RWPE1 (cell line): ENCODE measurements around the gene TCAP.

Experiments used
- CTCF ChIA-PET: fragments of 350-600 bp; sonication (Branson Sonifier 250); formaldehyde crosslinking; extraction: SDS; loops from one replicate; lab custom pipeline; 2021; lab: Yijun Ruan, JAX
- POLR2A ChIA-PET: fragments of 400-600 bp; formaldehyde crosslinking; extraction: SDS; loops from one replicate; lab custom pipeline; 2020; ENCODE audit warnings: antibody characterized with exemption; ENCODE audit not compliant: low non-redundant PET; lab: Yijun Ruan, JAX
- DNase-seq: peaks from one replicate; pipeline ENCODE4 v3.0.0; 2012; ENCODE audit warnings: low spot score
- H3K27ac ChIP-seq: fragments of 450-650 bp; 2 replicates; pipeline ENCODE4 v1.5.1; 2017
- CTCF ChIP-seq: fragments of 450-650 bp; conservative IDR thresholded peaks from 2 replicates; pipeline ENCODE4 v1.5.1; 2017; ENCODE audit warnings: low read depth, mild to moderate bottlenecking

TCAP gene

GRCh38 chr17:39660397-39661385 is 4.5 kb upstream of the TCAP start:
- CTCF ChIA-PET = interaction anchor here (0.6 to 1.4 kb wide), 4 partner anchors 7 to 89 kb away, joined by 3 to 5 read pairs (median 3); no protein-coding TSS in a partner anchor
- H3K27ac ChIP-seq = 0 out of 2 replicates have a peak overlapping the region, but pooled peaks have one; percentile 29
- DNase-seq = no peak
- no peak for TF ChIP-seq CTCF
- POLR2A ChIA-PET = no interaction called here

DNA sequence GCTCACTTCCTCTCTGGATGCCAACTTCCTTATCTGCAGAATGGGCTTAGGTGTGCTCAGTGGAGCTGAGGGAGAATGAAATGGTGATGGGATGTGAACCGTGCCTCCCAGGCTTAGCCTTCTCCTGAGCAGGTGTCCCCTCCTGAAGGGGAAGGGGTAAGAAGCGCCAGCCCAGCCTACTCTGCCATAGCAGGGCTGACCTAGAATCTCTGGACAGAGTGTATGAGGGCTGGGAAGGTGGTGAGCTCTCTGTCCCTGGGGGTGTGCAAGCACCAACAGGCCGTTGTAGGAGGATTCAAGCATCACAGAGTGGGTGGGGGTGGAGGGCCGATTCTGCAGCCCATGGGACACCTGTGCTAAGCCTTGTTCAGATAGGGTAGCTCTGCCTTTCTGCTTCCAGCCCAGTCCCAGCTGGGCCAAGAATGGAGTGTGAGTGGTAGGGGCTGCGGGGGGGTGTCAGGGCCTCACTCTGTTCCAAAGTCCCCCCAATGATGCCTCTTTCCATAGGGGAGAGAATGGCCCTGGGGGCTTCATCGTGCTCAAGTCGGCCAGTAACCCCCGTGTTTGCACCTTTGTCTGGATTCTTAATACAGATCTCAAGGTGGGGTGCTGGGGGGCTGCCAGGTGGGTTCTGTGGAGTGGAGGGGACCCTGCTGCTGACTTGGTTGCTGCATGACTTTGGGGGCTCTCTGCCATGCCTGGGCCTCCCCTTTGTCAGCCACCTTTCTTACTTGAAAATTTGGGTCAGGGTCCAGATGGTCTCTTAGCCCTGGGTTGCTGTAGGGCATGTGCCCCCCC is 3.2 kb upstream of the TCAP start:
- TF ChIP-seq CTCF = no peak
- DNase-seq = no peak
- peak overlapping the region; percentile 29; the same call in 1 of the 2 replicates for H3K27ac ChIP-seq
- ChIA-PET POLR2A (no interaction called here), CTCF (interaction anchor here (0.6 to 1.4 kb wide), 5 partner anchors 8 to 88 kb away, joined by 3 to 5 read pairs (median 3); no protein-coding TSS in a partner anchor)

DNA sequence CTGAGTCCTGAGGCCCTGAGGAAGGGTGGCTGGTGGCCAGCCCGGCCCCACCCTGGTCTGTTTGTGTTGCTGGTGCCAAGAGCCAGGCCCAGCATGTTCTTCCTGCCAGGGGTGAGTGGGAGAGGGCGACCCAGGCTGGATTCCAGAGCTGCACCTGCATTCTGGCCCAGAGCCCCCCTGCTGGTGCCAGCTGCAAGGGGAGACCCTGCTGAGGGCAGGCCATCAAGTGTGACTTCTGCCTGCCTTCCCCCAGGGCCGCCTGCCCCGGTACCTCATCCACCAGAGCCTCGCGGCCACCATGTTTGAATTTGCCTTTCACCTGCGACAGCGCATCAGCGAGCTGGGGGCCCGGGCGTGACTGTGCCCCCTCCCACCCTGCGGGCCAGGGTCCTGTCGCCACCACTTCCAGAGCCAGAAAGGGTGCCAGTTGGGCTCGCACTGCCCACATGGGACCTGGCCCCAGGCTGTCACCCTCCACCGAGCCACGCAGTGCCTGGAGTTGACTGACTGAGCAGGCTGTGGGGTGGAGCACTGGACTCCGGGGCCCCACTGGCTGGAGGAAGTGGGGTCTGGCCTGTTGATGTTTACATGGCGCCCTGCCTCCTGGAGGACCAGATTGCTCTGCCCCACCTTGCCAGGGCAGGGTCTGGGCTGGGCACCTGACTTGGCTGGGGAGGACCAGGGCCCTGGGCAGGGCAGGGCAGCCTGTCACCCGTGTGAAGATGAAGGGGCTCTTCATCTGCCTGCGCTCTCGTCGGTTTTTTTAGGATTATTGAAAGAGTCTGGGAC is 2.4 kb upstream of the TCAP start:
- POLR2A ChIA-PET = no interaction called here
- no peak for DNase-seq
- CTCF ChIA-PET = interaction anchor here (0.6 to 2.4 kb wide), 5 partner anchors 9 to 97 kb away, joined by 3 to 13 read pairs (median 5); no protein-coding TSS in a partner anchor
- TF ChIP-seq CTCF = no peak
- H3K27ac ChIP-seq = peak overlapping the region; percentile 29

DNA sequence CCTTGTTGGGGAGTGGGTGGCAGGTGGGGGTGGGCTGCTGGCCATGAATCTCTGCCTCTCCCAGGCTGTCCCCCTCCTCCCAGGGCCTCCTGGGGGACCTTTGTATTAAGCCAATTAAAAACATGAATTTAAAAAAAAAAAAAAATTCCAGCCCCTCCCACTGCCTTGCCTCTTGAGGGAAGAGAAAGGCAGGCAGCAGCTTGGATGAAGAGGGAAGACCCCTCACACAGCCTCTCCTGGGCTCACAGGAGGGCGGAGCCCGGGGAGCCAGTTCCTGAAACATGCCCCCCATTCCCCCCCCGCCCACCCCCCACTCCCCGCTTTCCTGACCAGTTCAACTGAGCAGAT is 1.8 kb upstream of the TCAP start:
- peak overlapping the region; percentile 29; the same call in 1 of the 2 replicates for H3K27ac ChIP-seq
- no peak for DNase-seq
- no peak for TF ChIP-seq CTCF
- ChIA-PET POLR2A (no interaction called here), CTCF (interaction anchor here (0.6 to 2.4 kb wide), 4 partner anchors 9 to 98 kb away, joined by 3 to 13 read pairs (median 6); no protein-coding TSS in a partner anchor)

GRCh38 chr17:39663688-39664580 is 1.2 kb upstream of the TCAP start:
- ChIA-PET POLR2A (no interaction called here), CTCF (interaction anchor here (0.6 to 2.4 kb wide), 7 partner anchors 9 to 99 kb away, joined by 3 to 13 read pairs (median 3); no protein-coding TSS in a partner anchor)
- peak overlapping the region; percentile 27; the same call in 1 of the 2 replicates for H3K27ac ChIP-seq
- no peak for TF ChIP-seq CTCF
- DNase-seq = no peak
